ENCODE data around the gene CBLL2. TPM values are rescaled to one million over a fixed set of nuclear protein-coding genes. Genes with fewer than 3 reads are reported as not detected.

Gene CBLL2
- total and polyA plus RNA-seq, 2 donors (not counting 3 experiments of a cell fraction or from before 2014, with no cell fraction given) = not detected

DNA sequence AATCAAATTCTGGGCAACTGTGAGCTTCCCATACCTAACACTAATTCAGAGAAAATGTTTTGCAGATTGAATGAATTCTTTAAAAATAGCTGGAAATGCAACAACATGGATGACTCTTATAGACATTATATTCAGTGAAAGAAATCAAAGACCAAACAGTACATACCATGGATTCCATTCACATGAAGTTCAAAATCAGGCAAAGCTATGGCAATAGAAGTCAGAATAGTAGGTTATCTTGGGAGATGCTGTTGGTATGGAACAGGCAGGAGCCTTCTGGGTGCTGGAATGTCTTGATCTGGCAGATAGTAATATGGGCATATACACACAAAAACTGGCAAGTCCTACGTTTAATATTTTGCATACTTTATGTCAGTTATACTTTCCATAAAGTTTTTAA is 25.5 kb upstream of the CBLL2 start:
- no peaks in the 10 kb centered on the region for H3K36me3 ChIP-seq (ENCODE audit: control insufficient read depth in 2 of 2, extremely low read depth in 1 of 2, insufficient read depth in 2 of 2, low read length in 2 of 2)
- no peak overlapping the region for H3K27ac ChIP-seq (ENCODE audit: insufficient read depth, low read depth, low read length)
- H3K4me3 ChIP-seq (replicated peaks in 1 of 3; ENCODE audit: insufficient read depth in 1 of 3, low read depth in 1 of 3, low read length in 3 of 3) = no peak overlapping the region
- no peak overlapping the region for H3K9ac ChIP-seq (replicated peaks; ENCODE audit: extremely low read depth, insufficient read depth, low read length)
- no peaks in the 10 kb centered on the region for H4K20me1 ChIP-seq (replicated peaks; ENCODE audit: control insufficient read depth, extremely low read depth, insufficient read depth, low read length)
- no peaks in the 10 kb centered on the region for H3K4me1 ChIP-seq (ENCODE audit: control insufficient read depth, extremely low read depth, insufficient read depth, low read length)
- H3K4me2 ChIP-seq (ENCODE audit: insufficient read depth, low read length) = no peak overlapping the region
- no peaks in the 10 kb centered on the region for H3K79me2 ChIP-seq (ENCODE audit: control insufficient read depth, insufficient read depth, low read length)
- DNase-seq (ENCODE audit: low read depth, low spot score) = no peak
- intact Hi-C loops (cut with micrococcal nuclease) = no loop called here
- H2AFZ ChIP-seq (ENCODE audit: low read depth, low read length) = no peak overlapping the region
- no peaks in the 10 kb centered on the region for H3K9me3 ChIP-seq (replicated peaks; ENCODE audit: control insufficient read depth, insufficient read depth, low read length)
- dilution Hi-C loops (cut with MboI; ENCODE audit: extremely low pct_ligation_motif_present, low sequenced_read_pairs) = no loop called here
- no peaks in the 10 kb centered on the region for H3K27me3 ChIP-seq (ENCODE audit: control insufficient read depth in 2 of 2, insufficient read depth in 2 of 2, low read length in 2 of 2)
- POLR2A ChIA-PET = no interaction called here
- no peak for FAIRE-seq
- no TSS peak for BruUV-seq (replicated peaks)
- TF ChIP-seq CTCF (IDR thresholded peaks at IDR 0.05; ENCODE audit: extremely low read depth in 1 of 2, insufficient read depth in 1 of 2, low read depth in 1 of 2, low read length in 2 of 2) (no peak), POLR2A (IDR thresholded peaks at IDR 0.05; ENCODE audit: low read depth, low read length) (no peak), MAX (IDR thresholded peaks at IDR 0.05; ENCODE audit: insufficient read depth, insufficient read length) (no peak), FOS (IDR thresholded peaks at IDR 0.05; ENCODE audit: borderline replicate concordance, insufficient read depth, low read length) (no peak), JUN (IDR thresholded peaks at IDR 0.05; ENCODE audit: borderline replicate concordance, insufficient read depth, insufficient read length, low read depth) (no peak), EZH2 (IDR thresholded peaks at IDR 0.05; ENCODE audit: borderline replicate concordance, low read depth, low read length, severe bottlenecking) (no peak), POLR2AphosphoS5 (IDR thresholded peaks at IDR 0.05; ENCODE audit: insufficient read depth, low read depth, low read length) (no peak), MYC (IDR thresholded peaks at IDR 0.05; ENCODE audit: low read depth, low read length) (no peak), GATA2 (IDR thresholded peaks at IDR 0.05; ENCODE audit: insufficient read depth, insufficient read length, low read depth, low read length) (no peak)
- no peaks in the 10 kb centered on the region for H3K9me1 ChIP-seq (replicated peaks; ENCODE audit: control insufficient read depth, extremely low read depth, insufficient read depth, low read length)
- CTCF ChIA-PET = no interaction called here

Data from endothelial cell of umbilical vein (primary cell).